ENCODE results near the gene GALNT9.

- TF ChIP-seq, protein P1, sequence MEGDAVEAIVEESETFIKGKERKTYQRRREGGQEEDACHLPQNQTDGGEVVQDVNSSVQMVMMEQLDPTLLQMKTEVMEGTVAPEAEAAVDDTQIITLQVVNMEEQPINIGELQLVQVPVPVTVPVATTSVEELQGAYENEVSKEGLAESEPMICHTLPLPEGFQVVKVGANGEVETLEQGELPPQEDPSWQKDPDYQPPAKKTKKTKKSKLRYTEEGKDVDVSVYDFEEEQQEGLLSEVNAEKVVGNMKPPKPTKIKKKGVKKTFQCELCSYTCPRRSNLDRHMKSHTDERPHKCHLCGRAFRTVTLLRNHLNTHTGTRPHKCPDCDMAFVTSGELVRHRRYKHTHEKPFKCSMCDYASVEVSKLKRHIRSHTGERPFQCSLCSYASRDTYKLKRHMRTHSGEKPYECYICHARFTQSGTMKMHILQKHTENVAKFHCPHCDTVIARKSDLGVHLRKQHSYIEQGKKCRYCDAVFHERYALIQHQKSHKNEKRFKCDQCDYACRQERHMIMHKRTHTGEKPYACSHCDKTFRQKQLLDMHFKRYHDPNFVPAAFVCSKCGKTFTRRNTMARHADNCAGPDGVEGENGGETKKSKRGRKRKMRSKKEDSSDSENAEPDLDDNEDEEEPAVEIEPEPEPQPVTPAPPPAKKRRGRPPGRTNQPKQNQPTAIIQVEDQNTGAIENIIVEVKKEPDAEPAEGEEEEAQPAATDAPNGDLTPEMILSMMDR (IDR thresholded peaks at IDR 0.05; ENCODE audit: borderline replicate concordance, extremely low read depth, low read length, poor library complexity, severe bottlenecking): no peak
- no peak for TF ChIP-seq EZH2 (IDR thresholded peaks at IDR 0.05; ENCODE audit: borderline replicate concordance, low read depth, low read length, severe bottlenecking)
These were observed 156.8 kb downstream of the GALNT9 start for GRCh38 chr12:132172619-132173018.

Data from DND-41 (cell line).